DMS79 (cell line): ENCODE results near the gene ELMO3.

Experiments
- DNase-seq: peaks from one replicate; lab custom pipeline; 2025; lab: John Stamatoyannopoulos, UW

The ELMO3 gene

GRCh38 chr16:67199011-67199807 lies at the start of gene ELMO3:
Gene ELMO3, plus strand, starts transcription at chr16:67199131. Its CDS starts 196 bp downstream, at chr16:67199327.
- DNase-seq, result peak; percentile 13

GRCh38 chr16:67149276-67150046 lies 49.5 kb upstream of the ELMO3 start:
- no peak for DNase-seq

- no peak for DNase-seq
Measured at GRCh38 chr16:67150047-67150832, 48.7 kb upstream of the ELMO3 start.

- peak; percentile 54 for DNase-seq
Measured at GRCh38 chr16:67150833-67151396, 48.0 kb upstream of the ELMO3 start, which contains the start of gene B3GNT9. Gene B3GNT9, minus strand, starts transcription at chr16:67150998. Its CDS starts 513 bp downstream, at chr16:67150485.

GRCh38 chr16:67151431-67152097 lies 47.4 kb upstream of the ELMO3 start:
- no peak for DNase-seq

- no peak for DNase-seq
Measured at GRCh38 chr16:67154578-67155294, 44.2 kb upstream of the ELMO3 start.

- no peak for DNase-seq
Measured at GRCh38 chr16:67155295-67156142, 43.4 kb upstream of the ELMO3 start.

GRCh38 chr16:67156143-67156844 lies 42.6 kb upstream of the ELMO3 start:
- no peak for DNase-seq

GRCh38 chr16:67157106-67157748 lies 41.7 kb upstream of the ELMO3 start:
- no peak for DNase-seq

- DNase-seq, result no peak
Measured at GRCh38 chr16:67157892-67158635, 40.9 kb upstream of the ELMO3 start.

GRCh38 chr16:67158637-67159600 lies 40.0 kb upstream of the ELMO3 start:
- no peak for DNase-seq

GRCh38 chr16:67161595-67162058 lies 37.3 kb upstream of the ELMO3 start:
- no peak for DNase-seq

GRCh38 chr16:67162506-67163163 lies 36.3 kb upstream of the ELMO3 start:
- DNase-seq, result no peak

- peak; percentile 33 for DNase-seq
Measured at GRCh38 chr16:67163164-67163998, 35.5 kb upstream of the ELMO3 start.

GRCh38 chr16:67163999-67164558 lies 34.9 kb upstream of the ELMO3 start:
- DNase-seq, result no peak
